Spleen (tissue), 11 donors: ENCODE data around the gene HNRNPR. TPM values are rescaled to one million over a fixed set of nuclear protein-coding genes. Genes with fewer than 3 reads are reported as not detected.

Experiments
- DNase-seq: peaks from one replicate; pipeline ENCODE4 v3.0.0-alpha.2; 2020
- H3K27ac ChIP-seq, 8 donors: fragments of 200-600 bp; sonication (generic) in 7 of 8; 1 replicate in 4 of 8; 2 replicates in 4 of 8; pipeline versions ENCODE4 v1.5.0 to v1.8.0; 2016 to 2021; ENCODE audit warnings: inconsistent platforms in 4 of 8, mild to moderate bottlenecking in 4 of 8, moderate library complexity in 1 of 8
- H3K27me3 ChIP-seq, 7 donors: fragments of 200-600 bp; sonication (generic) in 6 of 7; replicated peaks in 1 of 7; 1 replicate in 4 of 7; 2 replicates in 3 of 7; pipeline versions ENCODE4 v1.5.0 to v1.8.0; 2016 to 2021; ENCODE audit warnings: inconsistent platforms in 3 of 7, mild to moderate bottlenecking in 1 of 7
- H3K36me3 ChIP-seq, 6 donors: fragments of 200-600 bp; sonication (generic) in 5 of 6; 1 replicate in 4 of 6; 2 replicates in 2 of 6; pipeline versions ENCODE4 v1.5.0 to v1.8.0; 2016 to 2021; ENCODE audit warnings: inconsistent platforms in 2 of 6
- H3K4me1 ChIP-seq, 6 donors: fragments of 200-600 bp; sonication (generic) in 5 of 6; 1 replicate in 3 of 6; 2 replicates in 3 of 6; pipeline versions ENCODE4 v1.5.0 to v1.8.0; 2016 to 2021; ENCODE audit warnings: inconsistent platforms in 3 of 6
- H3K4me3 ChIP-seq, 8 donors: fragments of 200-600 bp; sonication (generic) in 7 of 8; 1 replicate in 4 of 8; 2 replicates in 4 of 8; pipeline versions ENCODE4 v1.5.0 to v1.8.0; 2016 to 2021; ENCODE audit warnings: inconsistent platforms in 4 of 8, mild to moderate bottlenecking in 4 of 8, moderate library complexity in 2 of 8
- H3K9me3 ChIP-seq, 8 donors: fragments of 200-600 bp; sonication (generic) in 7 of 8; 1 replicate in 4 of 8; 2 replicates in 4 of 8; pipeline versions ENCODE4 v1.5.0 to v1.8.0; 2016 to 2021; ENCODE audit warnings: inconsistent platforms in 4 of 8
- POLR2A ChIP-seq, 3 donors: fragments of 450-650 bp; IDR thresholded peaks; one replicate each; pipeline ENCODE4 v1.5.1; 2017; ENCODE audit warnings: antibody characterized with exemption in 3 of 3, mild to moderate bottlenecking in 1 of 3
- POLR2AphosphoS5 ChIP-seq, 3 donors: sonication (generic); formaldehyde crosslinking; IDR thresholded peaks; one replicate each; pipeline ENCODE4 v1.5.1; 2017; ENCODE audit warnings: antibody characterized with exemption in 3 of 3
- WGBS, 5 donors: extraction: QIAGEN DNeasy Blood & Tissue Kit in 3 of 5; methylation state at CpG; one replicate each; pipeline versions ENCODE4 v1.1.5 to v1.1.7; 2013 to 2018; 5-methylcytosine and 5-hydroxymethylcytosine counted together
- intact Hi-C: fragments of 100-400 bp; cut with DNase I; formaldehyde crosslinking; loops from one replicate; pipeline ENCODE4 v1.15.0; 2023; ENCODE audit warnings: low total_unique reads
- polyA plus RNA-seq, 3 donors: library from polyadenylated mRNA; stranded (reverse); fragments of 200-250 nt; gene quantifications; one replicate each; pipeline ENCODE4 v1.2.1, GENCODE V29; 2013
- total RNA-seq, 7 donors: library from RNA; depleted of rRNA in 3 of 7; stranded (reverse); fragments of >200 nt in 3 of 7; fragmentation: NEBNext Ultra II Directional in 4 of 7; extraction: Animal tissue kit (Norgen Biotek cat#: 25700) in 4 of 7; gene quantifications; one replicate each; pipeline versions ENCODE4 v1.1.0 to v1.2.1, GENCODE V29; 2016 to 2021
- TF ChIP-seq, protein P1 (sequence below), 11 experiments: fragments of 200-600 bp in 7 of 11; fragments of 450-650 bp in 4 of 11; sonication (generic) in 4 of 11; IDR thresholded peaks in 8 of 11; conservative IDR thresholded peaks in 3 of 11; 1 replicate in 7 of 11; 2 replicates in 4 of 11; pipeline versions ENCODE4 v1.4.0 to v1.8.0; 2016 to 2021; ENCODE audit warnings: antibody characterized with exemption in 11 of 11, inconsistent platforms in 4 of 11, mild to moderate bottlenecking in 1 of 11
- donor health status: healthy with polysubstance abuse.
- donor health status: DM: no; HTN: no; CAD: no; lungs with moderate emphysema.
- donor health status: DM: no; HTN: no; CAD: no.
- donor health status: Bipolar disorder and iron deficiency.
- donor health status: healthy.
- donor health status: DM: no; HTN: no; CAD: no.
- donor health status: DM: yes; HTN: yes; CAD: no.

The HNRNPR gene
- total and polyA plus RNA-seq, 10 donors, result 58.2 to 143 (median 95.6) TPM

GRCh38 chr1:23362218-23362713, 18.2 kb upstream of the HNRNPR start:
- Histone ChIP-seq H3K27ac (no peak overlapping the region), H3K27me3 (no peaks in the 10 kb centered on the region), H3K4me1 (peaks cover 1 to 21% (median 13%) of the 10 kb centered on the region in 6 donors), H3K9me3 (peaks cover 20 to 84% (median 67%) of the 10 kb centered on the region in 8 donors), H3K36me3 (peaks cover 19 to 84% (median 68%) of the 10 kb centered on the region in 6 donors), H3K4me3 (peak overlapping the region in 1 of 8 donors; percentile 26)
- TF ChIP-seq, protein P1, sequence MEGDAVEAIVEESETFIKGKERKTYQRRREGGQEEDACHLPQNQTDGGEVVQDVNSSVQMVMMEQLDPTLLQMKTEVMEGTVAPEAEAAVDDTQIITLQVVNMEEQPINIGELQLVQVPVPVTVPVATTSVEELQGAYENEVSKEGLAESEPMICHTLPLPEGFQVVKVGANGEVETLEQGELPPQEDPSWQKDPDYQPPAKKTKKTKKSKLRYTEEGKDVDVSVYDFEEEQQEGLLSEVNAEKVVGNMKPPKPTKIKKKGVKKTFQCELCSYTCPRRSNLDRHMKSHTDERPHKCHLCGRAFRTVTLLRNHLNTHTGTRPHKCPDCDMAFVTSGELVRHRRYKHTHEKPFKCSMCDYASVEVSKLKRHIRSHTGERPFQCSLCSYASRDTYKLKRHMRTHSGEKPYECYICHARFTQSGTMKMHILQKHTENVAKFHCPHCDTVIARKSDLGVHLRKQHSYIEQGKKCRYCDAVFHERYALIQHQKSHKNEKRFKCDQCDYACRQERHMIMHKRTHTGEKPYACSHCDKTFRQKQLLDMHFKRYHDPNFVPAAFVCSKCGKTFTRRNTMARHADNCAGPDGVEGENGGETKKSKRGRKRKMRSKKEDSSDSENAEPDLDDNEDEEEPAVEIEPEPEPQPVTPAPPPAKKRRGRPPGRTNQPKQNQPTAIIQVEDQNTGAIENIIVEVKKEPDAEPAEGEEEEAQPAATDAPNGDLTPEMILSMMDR (IDR thresholded peaks at IDR 0.05 in 8 of 11, conservative IDR thresholded peaks at IDR 0.05 in 3 of 11), result no peak
- TF ChIP-seq POLR2AphosphoS5 (IDR thresholded peaks at IDR 0.05) (no peak), POLR2A (IDR thresholded peaks at IDR 0.05) (no peak)
- WGBS, 5 donors, result 97 to 98% (median 98%) methylated on average over 13 of the region's 13 CpGs
- intact Hi-C loops, result no loop called here
- no peak for DNase-seq

DNA sequence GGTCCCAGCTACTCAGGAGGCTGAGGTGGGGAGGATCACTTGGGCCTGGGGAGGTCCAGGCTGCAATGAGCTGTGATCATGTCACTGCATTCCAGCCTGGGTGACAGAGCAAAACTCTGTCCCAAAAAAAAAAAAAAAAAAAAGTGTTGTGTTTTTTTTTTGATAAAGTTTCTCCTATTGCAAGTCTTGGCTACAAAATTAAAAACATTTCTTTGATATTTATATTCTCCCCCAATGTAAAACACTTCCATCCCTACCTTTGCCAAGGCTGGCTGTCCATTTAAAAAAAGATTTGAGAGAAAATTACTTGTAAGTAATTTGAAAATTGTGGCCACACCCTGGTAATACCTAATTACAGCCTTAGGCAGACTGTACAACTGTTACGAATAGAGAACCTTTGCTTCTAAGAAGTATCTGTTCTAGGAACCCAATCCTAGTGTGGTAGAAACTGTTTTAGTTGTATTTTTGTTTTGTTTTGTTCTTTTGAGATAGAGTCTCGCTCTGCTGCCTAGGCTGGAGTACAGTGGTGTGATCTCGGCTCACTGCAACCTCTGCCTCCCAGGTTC, 14.3 kb upstream of the HNRNPR start:
- H3K4me3 ChIP-seq, result no peak overlapping the region
- no peak for DNase-seq
- 97 to 99% (median 98%) methylated on average over 3 of the region's 3 CpGs for WGBS, 5 donors
- peaks cover 20 to 60% (median 50%) of the 10 kb centered on the region in 8 donors for H3K9me3 ChIP-seq
- H3K36me3 ChIP-seq, result peaks cover 17 to 50% (median 40%) of the 10 kb centered on the region in 6 donors
- no peak overlapping the region for H3K27ac ChIP-seq
- H3K4me1 ChIP-seq, result no peaks in the 10 kb centered on the region
- intact Hi-C loops, result no loop called here
- TF ChIP-seq POLR2AphosphoS5 (IDR thresholded peaks at IDR 0.05), result no peak
- TF ChIP-seq, protein P1 (IDR thresholded peaks at IDR 0.05 in 8 of 11, conservative IDR thresholded peaks at IDR 0.05 in 3 of 11), result no peak
- no peak for TF ChIP-seq POLR2A (IDR thresholded peaks at IDR 0.05)
- H3K27me3 ChIP-seq, result no peaks in the 10 kb centered on the region

GRCh38 chr1:23357138-23357908, 13.2 kb upstream of the HNRNPR start:
- H3K36me3 ChIP-seq, result peaks cover 8 to 39% (median 30%) of the 10 kb centered on the region in 6 donors
- H3K9me3 ChIP-seq, result peaks cover 12 to 49% (median 39%) of the 10 kb centered on the region in 8 donors
- no peak overlapping the region for H3K4me3 ChIP-seq
- no peak for TF ChIP-seq POLR2A (IDR thresholded peaks at IDR 0.05)
- TF ChIP-seq POLR2AphosphoS5 (IDR thresholded peaks at IDR 0.05), result no peak
- no peaks in the 10 kb centered on the region for H3K27me3 ChIP-seq
- no peaks in the 10 kb centered on the region for H3K4me1 ChIP-seq
- intact Hi-C loops, result no loop called here
- DNase-seq, result no peak
- 58 to 74% (median 70%) methylated on average over 3 of the region's 3 CpGs for WGBS, 5 donors
- peak overlapping the region in 1 of 8 donors; percentile 27 for H3K27ac ChIP-seq

- Histone ChIP-seq H3K36me3 (peaks cover 3 to 32% (median 22%) of the 10 kb centered on the region in 6 donors), H3K27ac (no peak overlapping the region), H3K4me3 (no peak overlapping the region), H3K4me1 (no peaks in the 10 kb centered on the region), H3K9me3 (peaks cover 10 to 42% (median 32%) of the 10 kb centered on the region in 8 donors), H3K27me3 (no peaks in the 10 kb centered on the region)
- DNase-seq, result no peak
- intact Hi-C loops, result no loop called here
- TF ChIP-seq POLR2A (IDR thresholded peaks at IDR 0.05) (no peak), POLR2AphosphoS5 (IDR thresholded peaks at IDR 0.05) (no peak)
- TF ChIP-seq, protein P1 (IDR thresholded peaks at IDR 0.05 in 8 of 11, conservative IDR thresholded peaks at IDR 0.05 in 3 of 11), result no peak
- 84 to 92% (median 87%) methylated on average over 8 of the region's 8 CpGs for WGBS, 5 donors
These were observed 12.5 kb upstream of the HNRNPR start for GRCh38 chr1:23356471-23357137.
